K562 (cell line): ENCODE measurements around the gene SCN4B. TPM values are rescaled to one million over a fixed set of nuclear protein-coding genes. Genes with fewer than 3 reads are reported as not detected.

Source experiments
- ATAC-seq: fragments of 200-7000 bp; cut with Tn5 transposase; 3 replicates; pipeline ENCODE4 v1.9.1; 2020; ENCODE audit warnings: moderate library complexity
- BruUV-seq: library from RNA; stranded (reverse); fragments of 400-500 nt; replicated peaks from 2 replicates; lab custom pipeline; 2021; lab: Mats Ljungman, UMichigan
- CTCF ChIA-PET: fragments of 300-600 bp; formaldehyde crosslinking; extraction: SDS; loops from one replicate; lab custom pipeline; 2021; ENCODE audit warnings: low intra/inter-chr PET ratio; lab: Yijun Ruan, JAX
- POLR2A ChIA-PET: fragments of 300-600, 350-650 bp; sonication (Branson Sonifier 250); formaldehyde crosslinking; extraction: SDS; loops from one replicate; lab custom pipeline; 2021; ENCODE audit warnings: antibody characterized with exemption, inconsistent platforms; lab: Yijun Ruan, JAX
- DNase-seq, 4 experiments: peaks; one replicate each; pipeline versions ENCODE4 v3.0.0 to v3.0.0-alpha.2; 2011 to 2018; ENCODE audit warnings: low spot score in 3 of 4, mixed read lengths in 3 of 4; ENCODE audit errors: extremely low read depth in 1 of 4
- FAIRE-seq: peaks from 2 replicates; lab custom pipeline; 2011; peaks lifted over from hg19 to GRCh38; lab: Jason Lieb, UNC
- H2AFZ ChIP-seq: 2 replicates; pipeline ENCODE4 v1.6.0; 2011; ENCODE audit warnings: low read depth, low read length, control low read depth, inconsistent platforms
- H3K27ac ChIP-seq: fragments of 200-600 bp; 3 replicates; pipeline ENCODE4 v1.8.0; 2011; ENCODE audit warnings: low read depth, mild to moderate bottlenecking, control low read depth, inconsistent platforms, low read length, moderate library complexity, mixed read lengths; ENCODE audit errors: extremely low read depth
- H3K27me3 ChIP-seq, 2 experiments: fragments of 300-600 bp in 1 of 2; 2 replicates in 1 of 2; 3 replicates in 1 of 2; pipeline versions ENCODE4 v1.6.0 to v1.8.0; 2011; ENCODE audit warnings: inconsistent platforms in 2 of 2, low read length in 2 of 2, mild to moderate bottlenecking in 1 of 2, mixed read lengths in 1 of 2, moderate library complexity in 1 of 2; ENCODE audit not compliant: control insufficient read depth in 2 of 2, insufficient read depth in 2 of 2
- H3K36me3 ChIP-seq: fragments of 300-600 bp; 3 replicates; pipeline ENCODE4 v1.8.0; 2011; ENCODE audit warnings: mild to moderate bottlenecking, low read length, inconsistent platforms; ENCODE audit not compliant: control insufficient read depth, insufficient read depth
- H3K4me1 ChIP-seq, 2 experiments: fragments of 200-600 bp in 1 of 2; replicated peaks in 1 of 2; 2 replicates in 1 of 2; 3 replicates in 1 of 2; pipeline versions ENCODE4 v1.5.1 to v1.8.0; 2011; ENCODE audit warnings: inconsistent platforms in 2 of 2, low read length in 2 of 2, mild to moderate bottlenecking in 1 of 2, mixed read lengths in 1 of 2, moderate library complexity in 1 of 2; ENCODE audit not compliant: control insufficient read depth in 2 of 2, insufficient read depth in 2 of 2
- H3K4me2 ChIP-seq: 2 replicates; pipeline ENCODE4 v1.6.1; 2011; ENCODE audit warnings: low read length, control low read depth, inconsistent platforms, mixed read lengths; ENCODE audit not compliant: insufficient read depth
- H3K4me3 ChIP-seq: fragments of 200-600 bp; sonication (generic), shearing (Covaris generic); 2 replicates; pipeline ENCODE4 v1.5.1; 2016; ENCODE audit warnings: control low read depth, inconsistent platforms
- H3K79me2 ChIP-seq: fragments of 200-600 bp; 3 replicates; pipeline ENCODE4 v1.8.0; 2011; ENCODE audit warnings: low read length, inconsistent platforms; ENCODE audit not compliant: control insufficient read depth, insufficient read depth
- H3K9ac ChIP-seq, 2 experiments: 2 replicates each; pipeline versions ENCODE4 v1.6.0 to v1.6.1; 2011; ENCODE audit warnings: low read depth in 2 of 2, low read length in 2 of 2, control low read depth in 1 of 2, inconsistent platforms in 1 of 2, mild to moderate bottlenecking in 1 of 2, mixed read lengths in 1 of 2; ENCODE audit not compliant: insufficient read depth in 1 of 2
- H3K9me1 ChIP-seq: one replicate; pipeline ENCODE4 v1.6.0; 2011; ENCODE audit warnings: inconsistent platforms, mild to moderate bottlenecking, low read length, moderate library complexity; ENCODE audit not compliant: control insufficient read depth, insufficient read depth
- H3K9me3 ChIP-seq: replicated peaks from 2 replicates; pipeline ENCODE4 v1.5.1; 2011; ENCODE audit warnings: low read depth, low read length, inconsistent platforms; ENCODE audit not compliant: control insufficient read depth, insufficient read depth
- H4K20me1 ChIP-seq: replicated peaks from 2 replicates; pipeline ENCODE4 v1.6.1; 2011; ENCODE audit warnings: low read length, inconsistent platforms, mixed read lengths; ENCODE audit not compliant: control insufficient read depth, insufficient read depth
- CREBBP ChIP-seq: IDR thresholded peaks from one replicate; pipeline ENCODE4 v1.6.1; 2012; ENCODE audit warnings: low read depth, mild to moderate bottlenecking, control low read depth, inconsistent platforms, low read length
- CTBP1 ChIP-seq: fragments of 450-650 bp; IDR thresholded peaks from 2 replicates; pipeline ENCODE4 v1.6.1; 2016; ENCODE audit warnings: borderline replicate concordance
- ESRRA ChIP-seq: fragments of 450-650 bp; IDR thresholded peaks from 2 replicates; pipeline ENCODE4 v1.6.1; 2014; ENCODE audit warnings: low read depth, mild to moderate bottlenecking, moderate library complexity, borderline replicate concordance
- FOXP1 ChIP-seq: sonication (generic); formaldehyde crosslinking; IDR thresholded peaks from 2 replicates; pipeline ENCODE4 v1.8.0; 2022; ENCODE audit warnings: mild to moderate bottlenecking, missing genetic modification reagents
- NEUROD1 ChIP-seq: fragments of 150-350 bp; IDR thresholded peaks from 2 replicates; pipeline ENCODE4 v1.6.1; 2014; ENCODE audit warnings: borderline replicate concordance, low read length, low read depth; ENCODE audit not compliant: partially characterized antibody
- ZNF79 ChIP-seq: fragments of 250-450 bp; sonication (Bioruptor Pico); IDR thresholded peaks from 2 replicates; pipeline ENCODE4 v1.4.0; 2020; ENCODE audit warnings: low read depth, mild to moderate bottlenecking, moderate library complexity
- WGBS: fragments of 100-300 bp; shearing (Covaris generic); methylation state at CpG from one replicate; pipeline ENCODE4 v1.1.6; 2016; ENCODE audit warnings: low coverage, mixed read lengths; ENCODE audit not compliant: insufficient coverage; ENCODE audit errors: missing lambda C conversion rate; 5-methylcytosine and 5-hydroxymethylcytosine counted together
- in situ Hi-C: fragments of 300-500 bp; cut with MboI; formaldehyde crosslinking; loops from 4 replicates; pipeline ENCODE4 v1.15.0; 2018; ENCODE audit warnings: inconsistent platforms, mixed read lengths
- intact Hi-C: fragments of 100-400 bp; cut with micrococcal nuclease; formaldehyde crosslinking; loops from 2 replicates; pipeline ENCODE4 v1.14.2; 2022
- polyA plus RNA-seq, 8 experiments: library from polyadenylated mRNA; depleted of rRNA in 4 of 8; stranded (reverse) in 5 of 8; unstranded in 3 of 8; fragments of >200 nt; fragmentation: Nextera tagmentation in 2 of 8; fragmentation: Illumina TruSeq in 1 of 8; extraction: Ambion mirVana in 2 of 8; extraction: Trizol in 1 of 8; gene quantifications; 2 replicates each; pipeline versions ENCODE4 v1.2.1 to v1.2.3, GENCODE V29; 2011 to 2014; ENCODE audit warnings: inconsistent platforms in 1 of 8, missing spikeins in 1 of 8
- total RNA-seq, 7 experiments: library from RNA; depleted of rRNA in 6 of 7; stranded (reverse); fragments of >200 nt in 6 of 7; fragmentation: Illumina TruSeq in 2 of 7; extraction: Trizol in 2 of 7; gene quantifications; 2 replicates each; pipeline versions ENCODE4 v1.2.1 to v1.2.3, GENCODE V29; 2011 to 2021; ENCODE audit warnings: low replicate concordance in 1 of 7
- TF ChIP-seq, protein P1 (sequence below): fragments of 450-650 bp; IDR thresholded peaks from 2 replicates; pipeline ENCODE4 v1.6.1; 2016; ENCODE audit warnings: mild to moderate bottlenecking
- TF ChIP-seq, protein P2 (sequence below): fragments of 450-650 bp; IDR thresholded peaks from 2 replicates; pipeline ENCODE4 v1.6.1; 2016; ENCODE audit warnings: low read depth

The SCN4B gene
- total and polyA plus RNA-seq, 9 of the 15 experiments (the other 6 are each of a cell fraction or from before 2014, with no cell fraction given), result 0.03 TPM; not detected in 8

DNA sequence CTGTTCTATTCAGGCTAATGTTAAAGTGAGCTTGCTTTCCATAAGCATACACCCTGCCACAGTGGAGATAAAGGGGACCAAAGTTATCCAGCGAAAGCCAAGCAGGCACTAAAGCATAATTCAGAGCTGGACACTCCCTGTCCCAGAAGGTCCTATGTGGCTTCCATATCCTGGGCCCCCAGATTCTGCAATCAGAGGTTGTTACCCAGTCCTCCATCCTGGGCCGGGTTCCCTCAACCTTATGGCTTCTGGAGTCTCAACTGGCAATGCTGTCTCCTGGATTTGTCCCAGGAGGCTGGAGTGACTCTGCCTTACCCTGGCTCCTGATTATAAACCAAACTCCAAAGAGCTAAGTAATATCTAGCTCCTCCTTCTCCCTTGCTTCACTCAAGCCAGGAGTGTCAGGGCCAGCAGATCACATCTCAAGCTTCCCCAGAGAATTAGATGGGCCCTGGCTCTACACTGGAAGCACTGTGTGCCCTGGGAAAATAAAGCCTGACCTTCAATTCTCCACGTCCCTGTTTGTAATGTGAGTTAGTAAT lies 51.9 kb downstream of the SCN4B start (continued):
- TF ChIP-seq, protein P1, sequence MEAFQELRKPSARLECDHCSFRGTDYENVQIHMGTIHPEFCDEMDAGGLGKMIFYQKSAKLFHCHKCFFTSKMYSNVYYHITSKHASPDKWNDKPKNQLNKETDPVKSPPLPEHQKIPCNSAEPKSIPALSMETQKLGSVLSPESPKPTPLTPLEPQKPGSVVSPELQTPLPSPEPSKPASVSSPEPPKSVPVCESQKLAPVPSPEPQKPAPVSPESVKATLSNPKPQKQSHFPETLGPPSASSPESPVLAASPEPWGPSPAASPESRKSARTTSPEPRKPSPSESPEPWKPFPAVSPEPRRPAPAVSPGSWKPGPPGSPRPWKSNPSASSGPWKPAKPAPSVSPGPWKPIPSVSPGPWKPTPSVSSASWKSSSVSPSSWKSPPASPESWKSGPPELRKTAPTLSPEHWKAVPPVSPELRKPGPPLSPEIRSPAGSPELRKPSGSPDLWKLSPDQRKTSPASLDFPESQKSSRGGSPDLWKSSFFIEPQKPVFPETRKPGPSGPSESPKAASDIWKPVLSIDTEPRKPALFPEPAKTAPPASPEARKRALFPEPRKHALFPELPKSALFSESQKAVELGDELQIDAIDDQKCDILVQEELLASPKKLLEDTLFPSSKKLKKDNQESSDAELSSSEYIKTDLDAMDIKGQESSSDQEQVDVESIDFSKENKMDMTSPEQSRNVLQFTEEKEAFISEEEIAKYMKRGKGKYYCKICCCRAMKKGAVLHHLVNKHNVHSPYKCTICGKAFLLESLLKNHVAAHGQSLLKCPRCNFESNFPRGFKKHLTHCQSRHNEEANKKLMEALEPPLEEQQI, result no peak
- TF ChIP-seq ZNF79 (no peak), NEUROD1 (no peak)
- TF ChIP-seq, all 486 proteins: peak for 0

DNA sequence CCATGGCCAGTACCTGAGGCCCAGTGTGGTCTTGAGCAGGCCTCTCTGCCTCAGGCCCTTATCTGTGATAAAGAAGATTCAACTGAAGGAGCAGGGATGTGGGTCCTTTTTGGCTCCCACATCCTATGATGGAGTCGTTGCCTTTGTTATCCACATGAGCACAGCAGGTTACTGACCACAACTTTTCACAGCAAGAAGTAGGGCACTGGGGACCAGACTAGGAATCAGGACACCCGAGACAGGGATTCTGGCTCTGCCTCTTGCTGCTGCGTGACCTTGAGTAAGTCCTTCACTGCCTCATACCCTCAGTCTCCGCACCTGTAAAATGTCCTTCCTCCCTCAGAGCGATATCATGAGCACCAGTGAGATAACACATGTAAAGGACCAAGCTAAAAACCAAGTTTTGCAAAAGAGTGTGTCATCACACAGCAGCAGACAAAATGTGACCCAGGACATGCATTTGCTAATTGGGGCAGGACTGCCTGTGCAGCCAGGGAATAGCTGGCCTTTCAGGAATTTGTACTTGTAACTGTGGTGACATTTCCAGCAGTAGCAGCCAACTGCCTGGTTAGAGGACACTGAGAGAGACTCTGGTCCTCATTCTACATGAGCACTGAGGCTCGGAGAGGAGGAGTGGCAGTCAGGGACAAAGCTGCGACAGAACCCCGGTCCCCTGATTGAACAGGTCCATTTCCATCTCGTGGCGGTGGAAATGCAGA lies 52.6 kb downstream of the SCN4B start:
- no peak for ATAC-seq
- H3K9me1 ChIP-seq, result no peaks in the 10 kb centered on the region
- in situ Hi-C loops, result no loop called here
- H3K4me3 ChIP-seq, result no peak overlapping the region
- H3K36me3 ChIP-seq, result no peaks in the 10 kb centered on the region
- H4K20me1 ChIP-seq, result no peaks in the 10 kb centered on the region
- CTCF ChIA-PET, result no interaction called here
- TF ChIP-seq CTBP1, result 0 out of 2 replicates have a peak, but pooled peaks have one; percentile 27
- TF ChIP-seq, protein P2, sequence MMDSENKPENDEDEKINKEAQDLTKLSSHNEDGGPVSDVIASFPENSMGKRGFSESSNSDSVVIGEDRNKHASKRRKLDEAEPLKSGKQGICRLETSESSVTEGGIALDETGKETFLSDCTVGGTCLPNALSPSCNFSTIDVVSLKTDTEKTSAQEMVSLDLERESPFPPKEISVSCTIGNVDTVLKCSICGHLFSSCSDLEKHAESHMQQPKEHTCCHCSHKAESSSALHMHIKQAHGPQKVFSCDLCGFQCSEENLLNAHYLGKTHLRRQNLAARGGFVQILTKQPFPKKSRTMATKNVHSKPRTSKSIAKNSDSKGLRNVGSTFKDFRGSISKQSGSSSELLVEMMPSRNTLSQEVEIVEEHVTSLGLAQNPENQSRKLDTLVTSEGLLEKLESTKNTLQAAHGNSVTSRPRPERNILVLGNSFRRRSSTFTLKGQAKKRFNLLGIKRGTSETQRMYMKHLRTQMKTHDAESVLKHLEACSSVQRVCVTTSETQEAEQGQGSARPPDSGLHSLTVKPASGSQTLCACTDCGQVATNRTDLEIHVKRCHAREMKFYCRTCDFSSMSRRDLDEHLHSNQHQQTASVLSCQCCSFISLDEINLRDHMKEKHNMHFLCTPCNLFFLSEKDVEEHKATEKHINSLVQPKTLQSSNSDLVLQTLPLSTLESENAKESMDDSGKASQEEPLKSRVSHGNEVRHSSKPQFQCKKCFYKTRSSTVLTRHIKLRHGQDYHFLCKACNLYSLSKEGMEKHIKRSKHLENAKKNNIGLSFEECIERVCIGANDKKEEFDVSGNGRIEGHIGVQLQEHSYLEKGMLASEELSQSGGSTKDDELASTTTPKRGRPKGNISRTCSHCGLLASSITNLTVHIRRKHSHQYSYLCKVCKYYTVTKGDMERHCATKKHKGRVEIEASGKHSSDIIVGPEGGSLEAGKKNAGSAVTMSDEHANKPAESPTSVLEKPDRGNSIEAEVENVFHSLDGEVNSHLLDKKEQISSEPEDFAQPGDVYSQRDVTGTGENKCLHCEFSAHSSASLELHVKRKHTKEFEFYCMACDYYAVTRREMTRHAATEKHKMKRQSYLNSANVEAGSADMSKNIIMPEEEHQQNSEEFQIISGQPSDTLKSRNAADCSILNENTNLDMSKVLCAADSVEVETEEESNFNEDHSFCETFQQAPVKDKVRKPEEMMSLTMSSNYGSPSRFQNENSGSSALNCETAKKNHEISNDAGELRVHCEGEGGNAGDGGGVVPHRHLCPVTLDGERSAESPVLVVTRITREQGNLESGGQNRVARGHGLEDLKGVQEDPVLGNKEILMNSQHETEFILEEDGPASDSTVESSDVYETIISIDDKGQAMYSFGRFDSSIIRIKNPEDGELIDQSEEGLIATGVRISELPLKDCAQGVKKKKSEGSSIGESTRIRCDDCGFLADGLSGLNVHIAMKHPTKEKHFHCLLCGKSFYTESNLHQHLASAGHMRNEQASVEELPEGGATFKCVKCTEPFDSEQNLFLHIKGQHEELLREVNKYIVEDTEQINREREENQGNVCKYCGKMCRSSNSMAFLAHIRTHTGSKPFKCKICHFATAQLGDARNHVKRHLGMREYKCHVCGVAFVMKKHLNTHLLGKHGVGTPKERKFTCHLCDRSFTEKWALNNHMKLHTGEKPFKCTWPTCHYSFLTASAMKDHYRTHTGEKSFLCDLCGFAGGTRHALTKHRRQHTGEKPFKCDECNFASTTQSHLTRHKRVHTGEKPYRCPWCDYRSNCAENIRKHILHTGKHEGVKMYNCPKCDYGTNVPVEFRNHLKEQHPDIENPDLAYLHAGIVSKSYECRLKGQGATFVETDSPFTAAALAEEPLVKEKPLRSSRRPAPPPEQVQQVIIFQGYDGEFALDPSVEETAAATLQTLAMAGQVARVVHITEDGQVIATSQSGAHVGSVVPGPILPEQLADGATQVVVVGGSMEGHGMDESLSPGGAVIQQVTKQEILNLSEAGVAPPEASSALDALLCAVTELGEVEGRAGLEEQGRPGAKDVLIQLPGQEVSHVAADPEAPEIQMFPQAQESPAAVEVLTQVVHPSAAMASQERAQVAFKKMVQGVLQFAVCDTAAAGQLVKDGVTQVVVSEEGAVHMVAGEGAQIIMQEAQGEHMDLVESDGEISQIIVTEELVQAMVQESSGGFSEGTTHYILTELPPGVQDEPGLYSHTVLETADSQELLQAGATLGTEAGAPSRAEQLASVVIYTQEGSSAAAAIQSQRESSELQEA, result no peak
- no peak for TF ChIP-seq CREBBP
- peak; percentile 81; the same call in 1 of the 2 replicates for TF ChIP-seq ESRRA
- no peak for TF ChIP-seq FOXP1 (CRISPR knock-in tag)
- TF ChIP-seq, all 486 proteins: peak for 2
- BruUV-seq, result no TSS peak
- Histone ChIP-seq H3K27ac (no peak overlapping the region), H3K79me2 (peaks cover 9% of the 10 kb centered on the region; the same call in 2 of the 3 replicates), H3K4me2 (no peak overlapping the region), H3K9me3 (no peaks in the 10 kb centered on the region), H2AFZ (no peak overlapping the region), H3K9ac (0 out of 4 replicates have a peak overlapping the region, but pooled peaks of 1 of the 2 experiments have one; percentile 21), H3K27me3 (no peaks in the 10 kb centered on the region), H3K4me1 (peaks cover 13 to 42% of the 10 kb centered on the region in 2 experiments)
- no peak for FAIRE-seq
- no peak for DNase-seq
- POLR2A ChIA-PET, result interaction anchor here (0.6 to 1.6 kb wide), 5 partner anchors 10 to 1003 kb away, joined by 3 to 5 read pairs (median 3); no protein-coding TSS in a partner anchor
- WGBS, result 67% methylated on average over 10 of the region's 10 CpGs
- intact Hi-C loops, result no loop called here
